HepG2 (cell line): ENCODE results near the gene HSPB6. TPM values are rescaled to one million over a fixed set of nuclear protein-coding genes. Genes with fewer than 3 reads are reported as not detected.

Experiments used
- ATM ChIP-seq: fragments of 450-650 bp; IDR thresholded peaks from 2 replicates; pipeline ENCODE4 v1.7.1; 2017; ENCODE audit warnings: mild to moderate bottlenecking, borderline replicate concordance
- CREM ChIP-seq, 2 experiments: sonication (generic) in 1 of 2; formaldehyde crosslinking in 1 of 2; IDR thresholded peaks; 2 replicates each; pipeline versions ENCODE4 v1.4.0 to v1.6.1; 2016 to 2020; ENCODE audit warnings: antibody characterized with exemption in 1 of 2, mild to moderate bottlenecking in 1 of 2, missing genetic modification reagents in 1 of 2
- ETV5 ChIP-seq: IDR thresholded peaks from 2 replicates; pipeline ENCODE4 v1.6.1; 2018; ENCODE audit warnings: missing biosample characterization, missing genetic modification reagents, inconsistent platforms, borderline replicate concordance
- MAZ ChIP-seq, 2 experiments: sonication (generic) in 1 of 2; formaldehyde crosslinking in 1 of 2; IDR thresholded peaks; 2 replicates each; pipeline versions ENCODE4 v1.5.0 to v1.6.1; 2012 to 2020; ENCODE audit warnings: low read depth in 2 of 2, mild to moderate bottlenecking in 2 of 2, borderline replicate concordance in 1 of 2, improper control_type of control experiment in 1 of 2, low read length in 1 of 2, missing genetic modification reagents in 1 of 2, moderate library complexity in 1 of 2
- POLR2AphosphoS5 ChIP-seq: IDR thresholded peaks from 2 replicates; pipeline ENCODE4 v1.6.1; 2012; ENCODE audit warnings: low read depth, low read length
- PREB ChIP-seq: sonication (generic); formaldehyde crosslinking; IDR thresholded peaks from 2 replicates; pipeline ENCODE4 v1.4.0; 2020; ENCODE audit warnings: missing genetic modification reagents
- RBFOX2 ChIP-seq: fragments of 200-400 bp; formaldehyde crosslinking; IDR thresholded peaks from 2 replicates; pipeline ENCODE4 v1.6.1; 2017; ENCODE audit warnings: low read depth, mild to moderate bottlenecking, low read length
- SIN3B ChIP-seq: fragments of 150-350 bp; IDR thresholded peaks from 2 replicates; pipeline ENCODE4 v1.6.1; 2014; ENCODE audit warnings: low read length
- ZBTB14 ChIP-seq: sonication (generic); formaldehyde crosslinking; IDR thresholded peaks from 2 replicates; pipeline ENCODE4 v1.4.0; 2020; ENCODE audit warnings: missing genetic modification reagents
- ZBTB39 ChIP-seq: sonication (generic); formaldehyde crosslinking; IDR thresholded peaks from 2 replicates; pipeline ENCODE4 v1.5.0; 2020; ENCODE audit warnings: missing genetic modification reagents
- ZNF205 ChIP-seq: IDR thresholded peaks from 2 replicates; pipeline ENCODE4 v1.6.1; 2018; ENCODE audit warnings: missing biosample characterization, missing genetic modification reagents
- ZNF543 ChIP-seq: sonication (generic); formaldehyde crosslinking; IDR thresholded peaks from 2 replicates; pipeline ENCODE4 v1.4.0; 2020; ENCODE audit warnings: mild to moderate bottlenecking, missing genetic modification reagents
- ZNF598 ChIP-seq: sonication (generic); formaldehyde crosslinking; IDR thresholded peaks from 2 replicates; pipeline ENCODE4 v1.5.1; 2020; ENCODE audit warnings: mild to moderate bottlenecking, missing genetic modification reagents, borderline replicate concordance
- polyA plus RNA-seq, 8 experiments: library from polyadenylated mRNA; depleted of rRNA in 3 of 8; stranded (reverse) in 7 of 8; unstranded in 1 of 8; fragments of >200 nt; fragmentation: Illumina TruSeq in 4 of 8; extraction: Trizol in 4 of 8; gene quantifications; 2 replicates each; pipeline versions ENCODE4 v1.2.1 to v1.2.3, GENCODE V29; 2011 to 2016; ENCODE audit warnings: low read depth in 4 of 8, missing spikeins in 1 of 8, mixed read lengths in 1 of 8; ENCODE audit not compliant: insufficient read depth in 1 of 8
- total RNA-seq, 5 experiments: library from RNA; depleted of rRNA; stranded (reverse); fragments of >200 nt; fragmentation: Illumina TruSeq; extraction: Trizol; gene quantifications; 2 replicates each; pipeline ENCODE4 v1.2.3, GENCODE V29; 2016; ENCODE audit warnings: low read depth in 1 of 5

Gene HSPB6
- total and polyA plus RNA-seq, 2 of the 13 experiments (the other 11 are each of a cell fraction or from before 2014, with no cell fraction given), result 0.18 TPM; not detected in 1

GRCh38 chr19:35745328-35746086 is 11.3 kb downstream of the HSPB6 start, which contains the start of the genes PSENEN and U2AF1L4 (continued):
- TF ChIP-seq ATM (no peak), ZNF205 (CRISPR knock-in tag) (no peak), ETV5 (no peak), ZBTB39 (CRISPR knock-in tag) (no peak), ZNF598 (peak; percentile 63; the same call in 1 of the 2 replicates), ZBTB14 (CRISPR knock-in tag) (no peak), POLR2AphosphoS5 (peak; percentile 45; the same call in 1 of the 2 replicates), CREM (IDR thresholded peaks at IDR 0.05) (peak; percentile 98), CREM (CRISPR knock-in tag; IDR thresholded peaks at IDR 0.05) (0 out of 2 replicates have a peak, but pooled peaks have one; percentile 35), PREB (CRISPR knock-in tag) (no peak), SIN3B (peak; percentile 31; the same call in 1 of the 2 replicates), MAZ (IDR thresholded peaks at IDR 0.05; ENCODE audit: borderline replicate concordance, low read depth, low read length) (peak; percentile 66), MAZ (CRISPR knock-in tag; IDR thresholded peaks at IDR 0.05; ENCODE audit: low read depth) (no peak), RBFOX2 (no peak; the same call in 1 of the 2 replicates), ZNF543 (CRISPR knock-in tag) (no peak)
